GM12891 (cell line): ENCODE measurements around the gene EDEM1.

Experiments
- POLR2A ChIP-seq: IDR thresholded peaks from 2 replicates; pipeline ENCODE4 v1.6.1; 2011; ENCODE audit warnings: low read depth, low read length, control low read depth
- POLR2AphosphoS5 ChIP-seq: IDR thresholded peaks from 2 replicates; pipeline ENCODE4 v1.6.1; 2011; ENCODE audit warnings: low read depth, low read length, control low read depth
- SPI1 ChIP-seq: IDR thresholded peaks from 2 replicates; pipeline ENCODE4 v1.6.1; 2011; ENCODE audit warnings: low read depth, low read length, control low read depth

DNA sequence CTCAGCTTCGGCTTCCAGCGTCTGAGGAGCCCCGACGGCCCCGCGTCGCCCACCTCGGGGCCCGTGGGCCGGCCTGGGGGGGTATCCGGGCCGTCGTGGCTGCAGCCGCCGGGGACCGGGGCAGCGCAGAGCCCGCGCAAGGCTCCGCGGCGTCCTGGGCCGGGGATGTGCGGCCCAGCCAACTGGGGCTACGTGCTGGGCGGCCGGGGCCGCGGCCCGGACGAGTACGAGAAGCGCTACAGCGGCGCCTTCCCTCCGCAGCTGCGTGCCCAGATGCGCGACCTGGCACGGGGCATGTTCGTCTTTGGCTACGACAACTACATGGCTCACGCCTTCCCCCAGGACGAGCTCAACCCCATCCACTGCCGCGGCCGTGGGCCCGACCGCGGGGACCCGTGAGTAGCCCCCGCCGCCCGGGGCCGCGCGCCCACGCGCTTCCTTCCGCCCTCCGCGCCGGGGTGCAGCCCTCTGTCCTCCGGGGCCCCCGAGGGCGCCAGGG, 462 bp downstream of the EDEM1 start:
- TF ChIP-seq POLR2AphosphoS5 (0 out of 2 replicates have a peak, but pooled peaks have one; percentile 58), POLR2A (peak; percentile 11; the same call in 1 of the 2 replicates), SPI1 (no peak)
